CD14-positive monocyte (primary cell): ENCODE measurements around the gene RSPRY1. TPM values are rescaled to one million over a fixed set of nuclear protein-coding genes. Genes with fewer than 3 reads are reported as not detected.

Experiments used
- DNase-seq, 3 donors: peaks; one replicate each; pipeline ENCODE4 v3.0.0-alpha.2; 2011 to 2022
- H2AFZ ChIP-seq: 2 replicates; pipeline ENCODE4 v1.6.0; 2012; ENCODE audit warnings: mild to moderate bottlenecking, low read depth, low read length, inconsistent platforms; ENCODE audit not compliant: insufficient read depth, poor library complexity, severe bottlenecking
- H3K27ac ChIP-seq, 2 donors: 1 replicate in 1 of 2; 2 replicates in 1 of 2; pipeline ENCODE4 v1.5.1; 2012 to 2013; ENCODE audit warnings: low read length in 2 of 2, control low read depth in 1 of 2, inconsistent platforms in 1 of 2, low read depth in 1 of 2, mild to moderate bottlenecking in 1 of 2
- H3K27me3 ChIP-seq, 2 donors: one replicate each; pipeline versions ENCODE4 v1.6.0 to v1.6.1; 2011 to 2013; ENCODE audit warnings: low read length in 2 of 2; ENCODE audit not compliant: control insufficient read depth in 2 of 2, insufficient read depth in 2 of 2
- H3K36me3 ChIP-seq, 2 donors: replicated peaks in 1 of 2; 1 replicate in 1 of 2; 2 replicates in 1 of 2; pipeline versions ENCODE4 v1.5.1 to v1.6.1; 2012 to 2013; ENCODE audit warnings: low read length in 2 of 2, control low read depth in 1 of 2, inconsistent platforms in 1 of 2, mild to moderate bottlenecking in 1 of 2; ENCODE audit not compliant: insufficient read depth in 2 of 2, control insufficient read depth in 1 of 2
- H3K4me1 ChIP-seq, 2 donors: 1 replicate in 1 of 2; 2 replicates in 1 of 2; pipeline versions ENCODE4 v1.5.1 to v1.6.1; 2012 to 2013; ENCODE audit warnings: low read length in 2 of 2, control low read depth in 1 of 2, inconsistent platforms in 1 of 2, mild to moderate bottlenecking in 1 of 2, moderate library complexity in 1 of 2; ENCODE audit not compliant: insufficient read depth in 2 of 2, control insufficient read depth in 1 of 2
- H3K4me2 ChIP-seq: replicated peaks from 2 replicates; pipeline ENCODE3; 2012; ENCODE audit warnings: low read length, moderate library complexity, mild to moderate bottlenecking; ENCODE audit not compliant: poor library complexity, severe bottlenecking; ENCODE audit errors: extremely low read depth
- H3K4me3 ChIP-seq, 3 experiments: fragments of 200-600 bp in 1 of 3; sonication (generic) in 1 of 3; replicated peaks in 1 of 3; 1 replicate in 2 of 3; 2 replicates in 1 of 3; pipeline ENCODE4 v1.5.1; 2011 to 2013; ENCODE audit warnings: low read length in 3 of 3, mild to moderate bottlenecking in 3 of 3, control low read depth in 2 of 3, low read depth in 2 of 3, inconsistent platforms in 1 of 3, moderate library complexity in 1 of 3
- H3K79me2 ChIP-seq: 2 replicates; pipeline ENCODE4 v1.6.0; 2012; ENCODE audit warnings: mild to moderate bottlenecking, control low read depth, inconsistent platforms, low read length, moderate library complexity; ENCODE audit not compliant: insufficient read depth
- H3K9ac ChIP-seq: 2 replicates; pipeline ENCODE4 v1.6.0; 2017; ENCODE audit warnings: low read length, mild to moderate bottlenecking; ENCODE audit not compliant: insufficient read depth, poor library complexity, severe bottlenecking
- H3K9me3 ChIP-seq, 2 donors: replicated peaks in 1 of 2; 1 replicate in 1 of 2; 2 replicates in 1 of 2; pipeline versions ENCODE4 v1.5.1 to v1.6.1; 2012 to 2013; ENCODE audit warnings: low read length in 2 of 2, control low read depth in 1 of 2; ENCODE audit not compliant: control insufficient read depth in 1 of 2, insufficient read depth in 1 of 2
- H4K20me1 ChIP-seq: 2 replicates; pipeline ENCODE4 v1.6.0; 2012; ENCODE audit warnings: mild to moderate bottlenecking, low read length, control low read depth, moderate library complexity; ENCODE audit not compliant: insufficient read depth
- H3K27ac Mint-ChIP-seq, 7 donors: one replicate each; pipeline ENCODE4 v1.8.0; 2020; ENCODE audit warnings: mild to moderate bottlenecking in 7 of 7, mixed read lengths in 7 of 7, moderate library complexity in 6 of 7, inconsistent platforms in 2 of 7
- H3K27me3 Mint-ChIP-seq, 3 donors: one replicate each; pipeline ENCODE4 v1.8.0; 2021 to 2022; ENCODE audit warnings: low read depth in 3 of 3, mild to moderate bottlenecking in 3 of 3, mixed read lengths in 3 of 3, moderate library complexity in 3 of 3, inconsistent platforms in 1 of 3
- H3K36me3 Mint-ChIP-seq, 2 donors: one replicate each; pipeline ENCODE4 v1.8.0; 2020; ENCODE audit warnings: mixed read lengths in 2 of 2, inconsistent platforms in 1 of 2, mild to moderate bottlenecking in 1 of 2
- H3K4me1 Mint-ChIP-seq: one replicate; pipeline ENCODE4 v1.8.0; 2020; ENCODE audit warnings: mild to moderate bottlenecking, mixed read lengths
- H3K4me3 Mint-ChIP-seq, 2 donors: one replicate each; pipeline ENCODE4 v1.8.0; 2020; ENCODE audit warnings: mild to moderate bottlenecking in 2 of 2, mixed read lengths in 2 of 2, moderate library complexity in 1 of 2
- H3K9me3 Mint-ChIP-seq, 7 donors: one replicate each; pipeline ENCODE4 v1.8.0; 2020 to 2022; ENCODE audit warnings: mixed read lengths in 7 of 7, mild to moderate bottlenecking in 6 of 7, moderate library complexity in 6 of 7, inconsistent platforms in 2 of 7
- WGBS: methylation state at CpG from one replicate; pipeline ENCODE4 v1.1.5; 2013; ENCODE audit warnings: missing lambda C conversion rate; ENCODE audit not compliant: insufficient coverage; 5-methylcytosine and 5-hydroxymethylcytosine counted together
- intact Hi-C, 2 donors: fragments of 100-400 bp; cut with micrococcal nuclease; formaldehyde crosslinking; loops; one replicate each; pipeline versions ENCODE4 v1.15.0 to v1.15.1; 2023
- polyA plus RNA-seq, 3 donors: library from polyadenylated mRNA; depleted of rRNA in 1 of 3; unstranded in 2 of 3; stranded (reverse) in 1 of 3; fragments of 300-500 nt in 2 of 3; fragments of >200 nt in 1 of 3; fragmentation: Illumina TruSeq in 2 of 3; gene quantifications; 1 replicate in 2 of 3; 2 replicates in 1 of 3; pipeline ENCODE4 v1.2.3, GENCODE V29; 2012 to 2021
- TF ChIP-seq, protein P1 (sequence below): fragments of 200-600 bp; IDR thresholded peaks from one replicate; pipeline ENCODE4 v1.8.0; 2022; ENCODE audit warnings: antibody characterized with exemption, mild to moderate bottlenecking

RSPRY1 gene
- polyA plus RNA-seq, 3 donors: 15.7 to 28.3 (median 21.3) TPM

DNA sequence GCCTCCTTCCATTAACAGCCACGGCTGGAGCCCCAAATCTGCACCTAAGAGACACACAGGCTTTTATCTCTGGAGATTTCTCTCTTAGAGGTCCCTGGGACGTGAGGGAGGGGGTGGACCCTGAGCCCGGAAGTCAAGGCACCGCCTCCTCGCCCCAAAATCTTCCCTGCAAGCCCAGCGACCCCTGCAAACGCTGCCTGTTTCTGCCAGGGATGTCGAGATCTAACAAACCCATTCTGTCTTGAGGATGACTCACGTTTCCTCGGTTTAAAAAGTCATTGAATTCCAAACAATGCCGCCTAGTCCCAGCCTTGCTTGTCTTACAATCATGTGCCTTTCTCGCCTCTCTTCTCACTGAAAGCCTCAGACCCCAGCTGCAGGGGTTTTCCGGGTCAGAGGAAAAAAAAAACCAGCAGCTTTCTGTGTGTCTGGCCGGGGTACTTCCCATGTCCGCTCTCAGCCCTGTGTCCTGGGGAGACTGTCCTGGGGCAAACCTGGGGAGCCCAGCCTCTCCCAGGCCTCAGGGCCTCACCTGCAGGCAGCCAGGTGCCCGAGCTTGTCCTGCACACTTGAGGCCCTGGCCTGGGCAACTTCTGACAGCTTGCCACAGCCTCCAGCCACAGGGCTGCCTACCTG lies 74.3 kb downstream of the RSPRY1 start:
- Mint-ChIP-seq H3K4me1 (peaks cover 11% of the 10 kb centered on the region), H3K4me3 (no peak overlapping the region), H3K27me3 (peaks cover 0 to 5% (median 4%) of the 10 kb centered on the region in 3 donors), H3K27ac (no peak overlapping the region), H3K36me3 (peaks cover 3 to 8% of the 10 kb centered on the region in 2 donors), H3K9me3 (peaks cover 0 to 2% (median 0%) of the 10 kb centered on the region in 7 donors)
- WGBS: 51% methylated on average over 12 of the region's 16 CpGs
- Histone ChIP-seq H3K9ac (peak overlapping the region; percentile 8), H3K4me3 (no peak overlapping the region), H4K20me1 (no peaks in the 10 kb centered on the region), H3K9me3 (no peaks in the 10 kb centered on the region), H3K36me3 (peaks cover 0 to 15% of the 10 kb centered on the region in 2 donors), H3K79me2 (no peaks in the 10 kb centered on the region), H3K4me2 (no peak overlapping the region), H3K4me1 (peaks cover 5 to 8% of the 10 kb centered on the region in 2 donors), H2AFZ (peak overlapping the region; percentile 51), H3K27ac (no peak overlapping the region), H3K27me3 (no peaks in the 10 kb centered on the region)
- peak in 1 of 3 donors; percentile 24 for DNase-seq
- intact Hi-C loops: no loop called here
- TF ChIP-seq, protein P1, sequence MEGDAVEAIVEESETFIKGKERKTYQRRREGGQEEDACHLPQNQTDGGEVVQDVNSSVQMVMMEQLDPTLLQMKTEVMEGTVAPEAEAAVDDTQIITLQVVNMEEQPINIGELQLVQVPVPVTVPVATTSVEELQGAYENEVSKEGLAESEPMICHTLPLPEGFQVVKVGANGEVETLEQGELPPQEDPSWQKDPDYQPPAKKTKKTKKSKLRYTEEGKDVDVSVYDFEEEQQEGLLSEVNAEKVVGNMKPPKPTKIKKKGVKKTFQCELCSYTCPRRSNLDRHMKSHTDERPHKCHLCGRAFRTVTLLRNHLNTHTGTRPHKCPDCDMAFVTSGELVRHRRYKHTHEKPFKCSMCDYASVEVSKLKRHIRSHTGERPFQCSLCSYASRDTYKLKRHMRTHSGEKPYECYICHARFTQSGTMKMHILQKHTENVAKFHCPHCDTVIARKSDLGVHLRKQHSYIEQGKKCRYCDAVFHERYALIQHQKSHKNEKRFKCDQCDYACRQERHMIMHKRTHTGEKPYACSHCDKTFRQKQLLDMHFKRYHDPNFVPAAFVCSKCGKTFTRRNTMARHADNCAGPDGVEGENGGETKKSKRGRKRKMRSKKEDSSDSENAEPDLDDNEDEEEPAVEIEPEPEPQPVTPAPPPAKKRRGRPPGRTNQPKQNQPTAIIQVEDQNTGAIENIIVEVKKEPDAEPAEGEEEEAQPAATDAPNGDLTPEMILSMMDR: no peak

- peaks cover 0 to 2% (median 0%) of the 10 kb centered on the region in 7 donors for H3K9me3 Mint-ChIP-seq
- H3K36me3 Mint-ChIP-seq: no peaks in the 10 kb centered on the region
- Histone ChIP-seq H3K9me3 (no peaks in the 10 kb centered on the region), H4K20me1 (no peaks in the 10 kb centered on the region), H3K9ac (no peak overlapping the region), H3K4me3 (no peak overlapping the region), H2AFZ (no peak overlapping the region), H3K36me3 (peaks cover 0 to 2% of the 10 kb centered on the region in 2 donors), H3K79me2 (no peaks in the 10 kb centered on the region), H3K27me3 (no peaks in the 10 kb centered on the region), H3K4me1 (peaks cover 5 to 8% of the 10 kb centered on the region in 2 donors), H3K27ac (no peak overlapping the region), H3K4me2 (no peak overlapping the region)
- WGBS: 96% methylated on average over 8 of the region's 9 CpGs
- TF ChIP-seq, protein P1: no peak
- DNase-seq: no peak
- intact Hi-C loops: no loop called here
- peaks cover 0 to 5% (median 4%) of the 10 kb centered on the region in 3 donors for H3K27me3 Mint-ChIP-seq
- no peak overlapping the region for H3K27ac Mint-ChIP-seq
- no peak overlapping the region for H3K4me3 Mint-ChIP-seq
- H3K4me1 Mint-ChIP-seq: peaks cover 11% of the 10 kb centered on the region
Observed at GRCh38 chr16:57261806-57262205, 75.7 kb downstream of the RSPRY1 start.
